H1 (cell line): ENCODE data around the gene KAT2A. TPM values are rescaled to one million over a fixed set of nuclear protein-coding genes. Genes with fewer than 3 reads are reported as not detected.

ENCODE experiments used
- CTCF ChIA-PET: fragments of 300-600 bp; sonication (Branson Sonifier 250); formaldehyde crosslinking; loops from one replicate; lab custom pipeline; 2021; ENCODE audit not compliant: partially characterized antibody; lab: Charles Lee
- POLR2A ChIA-PET: fragments of 300-600 bp; sonication (Branson Sonifier 250); formaldehyde crosslinking; loops from one replicate; lab custom pipeline; 2021; ENCODE audit warnings: inconsistent platforms; ENCODE audit not compliant: partially characterized antibody; lab: Charles Lee
- DNase-seq, 2 experiments: peaks; one replicate each; pipeline versions ENCODE4 v3.0.0 to v3.0.0-alpha.2; 2010 to 2022; ENCODE audit warnings: low spot score in 2 of 2, low read depth in 1 of 2, mixed read lengths in 1 of 2
- FAIRE-seq: peaks from 2 replicates; lab custom pipeline; 2011; peaks lifted over from hg19 to GRCh38; lab: Jason Lieb, UNC
- H2AFZ ChIP-seq: 2 replicates; pipeline ENCODE4 v1.8.1; 2012; ENCODE audit warnings: low read length, inconsistent platforms
- H2AK5ac ChIP-seq: 2 replicates; pipeline ENCODE4 v1.6.1; 2013; ENCODE audit warnings: low read depth, low read length
- H2BK120ac ChIP-seq: replicated peaks from 2 replicates; pipeline ENCODE3; 2013; ENCODE audit warnings: low read depth, low read length, inconsistent platforms
- H2BK12ac ChIP-seq: 2 replicates; pipeline ENCODE4 v1.6.1; 2013; ENCODE audit warnings: low read depth, low read length
- H2BK15ac ChIP-seq: 2 replicates; pipeline ENCODE4 v1.6.1; 2013; ENCODE audit warnings: low read length
- H2BK20ac ChIP-seq: 2 replicates; pipeline ENCODE4 v1.6.1; 2013; ENCODE audit warnings: low read length
- H2BK5ac ChIP-seq: 2 replicates; pipeline ENCODE4 v1.6.1; 2013; ENCODE audit warnings: low read depth, low read length
- H3K14ac ChIP-seq: 2 replicates; pipeline ENCODE4 v1.6.1; 2013; ENCODE audit warnings: inconsistent platforms; ENCODE audit not compliant: insufficient read length
- H3K18ac ChIP-seq: 2 replicates; pipeline ENCODE4 v1.6.1; 2013; ENCODE audit warnings: low read length; ENCODE audit errors: extremely low read depth
- H3K23ac ChIP-seq: 2 replicates; pipeline ENCODE4 v1.6.1; 2013; ENCODE audit warnings: inconsistent platforms; ENCODE audit not compliant: insufficient read length
- H3K23me2 ChIP-seq: 2 replicates; pipeline ENCODE4 v1.6.1; 2013; ENCODE audit warnings: low read depth, low read length
- H3K27ac ChIP-seq: 2 replicates; pipeline ENCODE4 v1.6.1; 2011; ENCODE audit warnings: low read depth, low read length, inconsistent platforms
- H3K27me3 ChIP-seq, 4 experiments: replicated peaks in 1 of 4; 1 replicate in 1 of 4; 2 replicates in 3 of 4; pipeline versions ENCODE4 v1.6.1 to v1.8.1; 2011 to 2013; ENCODE audit warnings: low read length in 3 of 4, mild to moderate bottlenecking in 3 of 4, inconsistent platforms in 2 of 4, mixed read lengths in 2 of 4, moderate library complexity in 1 of 4; ENCODE audit not compliant: control insufficient read depth in 3 of 4, insufficient read depth in 3 of 4; ENCODE audit errors: extremely low read depth in 1 of 4
- H3K36me3 ChIP-seq, 4 experiments: 2 replicates each; pipeline versions ENCODE4 v1.6.1 to v1.8.1; 2011 to 2013; ENCODE audit warnings: mild to moderate bottlenecking in 4 of 4, low read length in 3 of 4, moderate library complexity in 2 of 4, control low read depth in 1 of 4, inconsistent platforms in 1 of 4; ENCODE audit not compliant: insufficient read depth in 4 of 4, control insufficient read depth in 2 of 4
- H3K4ac ChIP-seq: replicated peaks from 2 replicates; pipeline ENCODE3; 2013; ENCODE audit warnings: low read length, low read depth, mixed read lengths, inconsistent platforms; ENCODE audit not compliant: insufficient read length
- H3K4me1 ChIP-seq, 4 experiments: replicated peaks in 1 of 4; 1 replicate in 1 of 4; 2 replicates in 3 of 4; pipeline versions ENCODE4 v1.6.1 to v1.8.1; 2011 to 2013; ENCODE audit warnings: low read length in 3 of 4, inconsistent platforms in 2 of 4, mixed read lengths in 1 of 4; ENCODE audit not compliant: insufficient read depth in 4 of 4, control insufficient read depth in 3 of 4
- H3K4me2 ChIP-seq, 2 experiments: 2 replicates each; pipeline versions ENCODE4 v1.6.1 to v1.8.1; 2011 to 2013; ENCODE audit warnings: low read depth in 2 of 2, low read length in 2 of 2, control low read depth in 1 of 2, inconsistent platforms in 1 of 2, mild to moderate bottlenecking in 1 of 2; ENCODE audit not compliant: insufficient read depth in 1 of 2
- H3K4me3 ChIP-seq, 4 experiments: fragments of 200-600, 300-600 bp in 1 of 4; sonication (generic), shearing (Covaris generic), sonication (Bioruptor Twin) in 1 of 4; 2 replicates each; pipeline versions ENCODE4 v1.5.1 to v1.8.1; 2011 to 2016; ENCODE audit warnings: low read length in 4 of 4, low read depth in 3 of 4, control low read depth in 2 of 4, inconsistent platforms in 2 of 4, mild to moderate bottlenecking in 2 of 4, mixed read lengths in 1 of 4, moderate library complexity in 1 of 4; ENCODE audit not compliant: insufficient read depth in 2 of 4; ENCODE audit errors: extremely low read depth in 1 of 4
- H3K56ac ChIP-seq: replicated peaks from 2 replicates; pipeline ENCODE3; 2013; ENCODE audit warnings: low read depth, mild to moderate bottlenecking, mixed read lengths, low read length, inconsistent platforms; ENCODE audit not compliant: insufficient read length
- H3K79me1 ChIP-seq: 2 replicates; pipeline ENCODE4 v1.6.1; 2013; ENCODE audit warnings: low read depth, low read length, control low read depth
- H3K79me2 ChIP-seq, 2 experiments: 2 replicates each; pipeline versions ENCODE4 v1.6.1 to v1.8.1; 2012 to 2013; ENCODE audit warnings: low read length in 2 of 2, mild to moderate bottlenecking in 2 of 2, inconsistent platforms in 1 of 2; ENCODE audit not compliant: insufficient read depth in 2 of 2, control insufficient read depth in 1 of 2
- H3K9ac ChIP-seq, 4 experiments: replicated peaks in 1 of 4; 1 replicate in 1 of 4; 2 replicates in 3 of 4; pipeline versions ENCODE4 v1.6.1 to v1.8.1; 2011 to 2013; ENCODE audit warnings: low read depth in 3 of 4, low read length in 3 of 4, control low read depth in 2 of 4, mild to moderate bottlenecking in 2 of 4, moderate library complexity in 2 of 4, inconsistent platforms in 1 of 4; ENCODE audit errors: extremely low read depth in 1 of 4
- H3K9me3 ChIP-seq, 2 experiments: 2 replicates each; pipeline versions ENCODE4 v1.6.1 to v1.8.1; 2012 to 2013; ENCODE audit warnings: mild to moderate bottlenecking in 2 of 2, moderate library complexity in 2 of 2, control low read depth in 1 of 2, inconsistent platforms in 1 of 2, low read depth in 1 of 2, low read length in 1 of 2, mixed read lengths in 1 of 2; ENCODE audit not compliant: insufficient read depth in 2 of 2
- H4K20me1 ChIP-seq, 2 experiments: replicated peaks in 1 of 2; 2 replicates each; pipeline versions ENCODE3 to v1.8.1; 2011 to 2013; ENCODE audit warnings: inconsistent platforms in 2 of 2, low read length in 2 of 2, mild to moderate bottlenecking in 1 of 2; ENCODE audit not compliant: insufficient read depth in 2 of 2, control insufficient read depth in 1 of 2
- H4K5ac ChIP-seq: 2 replicates; pipeline ENCODE4 v1.6.1; 2013; ENCODE audit warnings: low read length, low read depth, mixed read lengths, inconsistent platforms; ENCODE audit not compliant: insufficient read length
- H4K8ac ChIP-seq: 2 replicates; pipeline ENCODE4 v1.8.0; 2013; ENCODE audit warnings: mild to moderate bottlenecking, moderate library complexity, low read length, inconsistent platforms; ENCODE audit not compliant: insufficient read depth; ENCODE audit errors: extremely low read depth
- H4K91ac ChIP-seq: replicated peaks from 2 replicates; pipeline ENCODE3; 2013; ENCODE audit warnings: low read length, mixed read lengths, inconsistent platforms; ENCODE audit not compliant: insufficient read length
- WGBS, 2 experiments: shearing (Covaris generic) in 1 of 2; methylation state at CpG; one replicate each; pipeline versions ENCODE4 v1.1.6 to v1.1.7; 2013 to 2015; ENCODE audit warnings: low lambda C conversion rate in 2 of 2, mixed read lengths in 2 of 2, inconsistent platforms in 1 of 2, low coverage in 1 of 2, missing lambda C conversion rate in 1 of 2; ENCODE audit not compliant: insufficient replicate concordance in 2 of 2, insufficient coverage in 1 of 2, insufficient read length in 1 of 2; ENCODE audit errors: extremely low coverage in 1 of 2, missing lambda C conversion rate in 1 of 2; 5-methylcytosine and 5-hydroxymethylcytosine counted together
- polyA plus RNA-seq, 7 experiments: library from polyadenylated mRNA; depleted of rRNA in 3 of 7; stranded (reverse) in 5 of 7; unstranded in 2 of 7; fragments of >200 nt in 5 of 7; fragments of 200-250 nt in 2 of 7; gene quantifications; 1 replicate in 5 of 7; 2 replicates in 1 of 7; 4 replicates in 1 of 7; pipeline versions ENCODE4 v1.2.1 to v1.2.3, GENCODE V29; 2011 to 2013; ENCODE audit warnings: missing spikeins in 2 of 7, mixed read lengths in 2 of 7
- total RNA-seq: library from RNA; stranded (reverse); fragmentation: NEBNext Ultra II Directional; extraction: Animal tissue kit (Norgen Biotek cat#: 25700); gene quantifications from 2 replicates; pipeline ENCODE4 v1.2.1, GENCODE V29; 2021

KAT2A gene
- total and polyA plus RNA-seq, 2 of the 8 experiments (the other 6 are each of a cell fraction or from before 2014, with no cell fraction given): 34.2 to 40.1 TPM

GRCh38 chr17:42135664-42136653 lies 14.8 kb upstream of the KAT2A start:
- peaks cover 0 to 6% (median 0%) of the 10 kb centered on the region in 4 experiments; a peak in 1 of 8 replicates for H3K36me3 ChIP-seq
- H3K27me3 ChIP-seq: no peaks in the 10 kb centered on the region
- no peak overlapping the region for H2BK12ac ChIP-seq
- H3K23ac ChIP-seq: no peak overlapping the region
- no peak overlapping the region for H3K4me3 ChIP-seq
- no peak overlapping the region for H2AFZ ChIP-seq
- H3K18ac ChIP-seq: no peak overlapping the region
- DNase-seq (no peak), FAIRE-seq (no peak)
- no peak overlapping the region for H2BK15ac ChIP-seq
- no peak overlapping the region for H4K5ac ChIP-seq
- no peak overlapping the region for H4K91ac ChIP-seq
- H3K14ac ChIP-seq: no peak overlapping the region
- no peak overlapping the region for H3K9ac ChIP-seq
- no peak overlapping the region for H2AK5ac ChIP-seq
- H4K8ac ChIP-seq: no peak overlapping the region
- WGBS, 2 experiments: 88% methylated on average over 15 of the region's 15 CpGs; no CpG with 5 or more reads in 1 of the 2 experiments
- ChIA-PET CTCF (interaction anchor here (0.6 to 11.7 kb wide), 15 partner anchors 9 to 381 kb away, joined by 3 to 97 read pairs (median 4); partner anchors contain the start of genes HSPB9, KAT2A and NKIRAS2), POLR2A (interaction anchor here (1.1 to 1.8 kb wide), 4 partner anchors 11 to 16 kb away, joined by 3 to 7 read pairs (median 4); partner anchors contain the start of gene KAT2A)
- H2BK120ac ChIP-seq: no peak overlapping the region
- H3K79me1 ChIP-seq: peaks cover 16% of the 10 kb centered on the region
- peaks cover 3% of the 10 kb centered on the region; the same call in 1 of the 2 replicates for H3K23me2 ChIP-seq
- no peak overlapping the region for H3K4ac ChIP-seq
- no peak overlapping the region for H2BK5ac ChIP-seq
- no peak overlapping the region for H2BK20ac ChIP-seq
- H3K4me1 ChIP-seq: peaks cover 0 to 6% (median under 1%) of the 10 kb centered on the region in 4 experiments; a peak in 3 of 7 replicates
- H3K27ac ChIP-seq: no peak overlapping the region
- no peak overlapping the region; a peak in 1 of 4 replicates for H3K4me2 ChIP-seq
- peaks cover 2 to 16% of the 10 kb centered on the region in 2 experiments for H4K20me1 ChIP-seq
- H3K79me2 ChIP-seq: peaks cover 0 to 57% of the 10 kb centered on the region in 2 experiments; a peak in 2 of 4 replicates
- H3K56ac ChIP-seq: no peak overlapping the region
- H3K9me3 ChIP-seq: no peaks in the 10 kb centered on the region
